ENCODE data around the gene TCTN2. TPM values are rescaled to one million over a fixed set of nuclear protein-coding genes. Genes with fewer than 3 reads are reported as not detected.

TCTN2 gene
- total RNA-seq, 1 experiment from 2014 or later = 11.5 TPM

- CTCF ChIA-PET = no interaction called here
- TF ChIP-seq, protein P1, sequence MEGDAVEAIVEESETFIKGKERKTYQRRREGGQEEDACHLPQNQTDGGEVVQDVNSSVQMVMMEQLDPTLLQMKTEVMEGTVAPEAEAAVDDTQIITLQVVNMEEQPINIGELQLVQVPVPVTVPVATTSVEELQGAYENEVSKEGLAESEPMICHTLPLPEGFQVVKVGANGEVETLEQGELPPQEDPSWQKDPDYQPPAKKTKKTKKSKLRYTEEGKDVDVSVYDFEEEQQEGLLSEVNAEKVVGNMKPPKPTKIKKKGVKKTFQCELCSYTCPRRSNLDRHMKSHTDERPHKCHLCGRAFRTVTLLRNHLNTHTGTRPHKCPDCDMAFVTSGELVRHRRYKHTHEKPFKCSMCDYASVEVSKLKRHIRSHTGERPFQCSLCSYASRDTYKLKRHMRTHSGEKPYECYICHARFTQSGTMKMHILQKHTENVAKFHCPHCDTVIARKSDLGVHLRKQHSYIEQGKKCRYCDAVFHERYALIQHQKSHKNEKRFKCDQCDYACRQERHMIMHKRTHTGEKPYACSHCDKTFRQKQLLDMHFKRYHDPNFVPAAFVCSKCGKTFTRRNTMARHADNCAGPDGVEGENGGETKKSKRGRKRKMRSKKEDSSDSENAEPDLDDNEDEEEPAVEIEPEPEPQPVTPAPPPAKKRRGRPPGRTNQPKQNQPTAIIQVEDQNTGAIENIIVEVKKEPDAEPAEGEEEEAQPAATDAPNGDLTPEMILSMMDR (IDR thresholded peaks at IDR 0.05; ENCODE audit: unreplicated experiment) = no peak
- DNase-seq = no peak
- Mint-ChIP-seq H3K27ac (ENCODE audit: unreplicated experiment) (no peak overlapping the region), H3K36me3 (ENCODE audit: insufficient read depth, unreplicated experiment) (peaks cover 5% of the 10 kb centered on the region), H3K9me3 (ENCODE audit: low read depth, unreplicated experiment) (no peaks in the 10 kb centered on the region), H3K4me1 (ENCODE audit: low read depth, unreplicated experiment) (no peaks in the 10 kb centered on the region), H3K27me3 (ENCODE audit: unreplicated experiment) (no peaks in the 10 kb centered on the region), H3K4me3 (ENCODE audit: low read depth, unreplicated experiment) (no peak overlapping the region)
- BruUV-seq (replicated peaks) = no TSS peak
- intact Hi-C loops (cut with micrococcal nuclease; ENCODE audit: unreplicated experiment) = no loop called here
Measured at GRCh38 chr12:123720141-123720814, 49.4 kb downstream of the TCTN2 start.

DNA sequence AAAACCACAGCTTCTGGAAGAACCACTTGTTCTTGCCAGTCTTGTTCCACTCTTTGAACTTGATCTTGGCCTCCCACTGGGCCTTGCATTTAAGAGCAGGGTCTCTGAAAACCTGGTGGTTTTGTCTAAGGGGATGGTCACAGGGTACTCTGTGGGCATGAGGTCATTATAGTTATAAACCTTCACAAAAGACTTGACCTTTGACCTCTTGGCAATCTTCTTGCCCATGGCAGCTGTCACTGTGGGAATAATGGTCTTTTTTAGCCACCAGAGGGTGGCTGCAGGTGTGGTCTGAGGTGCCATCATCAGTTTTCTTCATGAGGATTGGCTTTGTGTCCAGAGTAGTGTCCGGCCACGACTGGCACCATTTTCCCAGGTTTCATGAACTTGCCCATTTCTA lies 50.3 kb downstream of the TCTN2 start:
- Mint-ChIP-seq H3K9me3 (ENCODE audit: low read depth, unreplicated experiment) (no peaks in the 10 kb centered on the region), H3K36me3 (ENCODE audit: insufficient read depth, unreplicated experiment) (peaks cover 5% of the 10 kb centered on the region), H3K27me3 (ENCODE audit: unreplicated experiment) (no peaks in the 10 kb centered on the region), H3K4me3 (ENCODE audit: low read depth, unreplicated experiment) (no peak overlapping the region), H3K4me1 (ENCODE audit: low read depth, unreplicated experiment) (no peaks in the 10 kb centered on the region), H3K27ac (ENCODE audit: unreplicated experiment) (no peak overlapping the region)
- CTCF ChIA-PET = no interaction called here
- DNase-seq = no peak
- TF ChIP-seq, protein P1 (IDR thresholded peaks at IDR 0.05; ENCODE audit: unreplicated experiment) = no peak
- BruUV-seq (replicated peaks) = no TSS peak
- intact Hi-C loops (cut with micrococcal nuclease; ENCODE audit: unreplicated experiment) = no loop called here

DNA sequence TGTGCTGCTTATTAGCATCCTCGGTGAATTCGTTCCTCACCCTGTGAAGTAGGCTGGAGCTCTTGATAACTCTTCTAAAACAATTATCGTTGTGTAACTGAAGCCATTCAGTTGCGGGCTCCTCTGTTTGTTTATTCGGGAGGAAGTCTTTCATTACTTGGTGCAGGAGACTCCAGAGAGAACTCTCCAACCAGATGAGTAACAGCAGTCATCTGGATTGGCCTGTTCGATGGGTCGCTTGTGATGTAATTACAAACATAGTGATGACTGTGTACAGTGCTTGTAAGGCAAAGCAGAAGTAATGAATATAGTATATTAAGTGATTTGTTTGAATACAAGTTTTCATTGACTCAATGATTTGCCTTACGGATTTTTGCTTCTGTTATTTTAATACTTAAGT lies 52.1 kb downstream of the TCTN2 start:
- intact Hi-C loops (cut with micrococcal nuclease; ENCODE audit: unreplicated experiment) = no loop called here
- Mint-ChIP-seq H3K4me1 (ENCODE audit: low read depth, unreplicated experiment) (no peaks in the 10 kb centered on the region), H3K4me3 (ENCODE audit: low read depth, unreplicated experiment) (no peak overlapping the region), H3K27me3 (ENCODE audit: unreplicated experiment) (no peaks in the 10 kb centered on the region), H3K9me3 (ENCODE audit: low read depth, unreplicated experiment) (no peaks in the 10 kb centered on the region), H3K36me3 (ENCODE audit: insufficient read depth, unreplicated experiment) (peaks cover 5% of the 10 kb centered on the region), H3K27ac (ENCODE audit: unreplicated experiment) (no peak overlapping the region)
- CTCF ChIA-PET = no interaction called here
- BruUV-seq (replicated peaks) = no TSS peak
- no peak for DNase-seq
- TF ChIP-seq, protein P1 (IDR thresholded peaks at IDR 0.05; ENCODE audit: unreplicated experiment) = no peak

DNA sequence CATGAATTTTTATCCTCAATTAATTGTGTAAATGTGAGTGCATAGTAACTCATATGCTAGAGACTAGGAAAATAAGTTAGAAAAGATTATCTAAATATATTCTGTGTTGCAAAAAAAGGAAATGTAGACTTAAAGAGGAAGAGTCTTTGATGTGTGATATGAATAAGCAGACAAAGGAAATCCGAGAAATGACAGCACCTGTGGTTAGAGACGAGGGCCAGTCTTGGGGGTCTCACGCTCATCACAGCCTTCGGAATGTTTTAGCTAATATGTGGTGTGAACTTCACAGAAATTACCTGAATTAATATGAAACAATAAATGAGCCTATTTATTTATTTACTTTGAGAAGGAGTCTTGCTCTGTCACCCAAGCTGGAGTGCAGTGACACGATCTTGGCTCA lies 52.9 kb downstream of the TCTN2 start:
- no peak overlapping the region for H3K27ac Mint-ChIP-seq (ENCODE audit: unreplicated experiment)
- H3K4me3 Mint-ChIP-seq (ENCODE audit: low read depth, unreplicated experiment) = no peak overlapping the region
- CTCF ChIA-PET = no interaction called here
- no peaks in the 10 kb centered on the region for H3K4me1 Mint-ChIP-seq (ENCODE audit: low read depth, unreplicated experiment)
- H3K36me3 Mint-ChIP-seq (ENCODE audit: insufficient read depth, unreplicated experiment) = peaks cover 5% of the 10 kb centered on the region
- intact Hi-C loops (cut with micrococcal nuclease; ENCODE audit: unreplicated experiment) = no loop called here
- TF ChIP-seq, protein P1 (IDR thresholded peaks at IDR 0.05; ENCODE audit: unreplicated experiment) = no peak
- DNase-seq = no peak
- no peaks in the 10 kb centered on the region for H3K9me3 Mint-ChIP-seq (ENCODE audit: low read depth, unreplicated experiment)
- no peaks in the 10 kb centered on the region for H3K27me3 Mint-ChIP-seq (ENCODE audit: unreplicated experiment)
- no TSS peak for BruUV-seq (replicated peaks)
